HG02763 (cell line): ENCODE measurements around the gene RBM45.

ENCODE experiments used
- ATAC-seq: cut with Tn5 transposase; IDR thresholded peaks from one replicate; pipeline ENCODE4 v1.9.1; 2021; ENCODE audit warnings: mild to moderate bottlenecking, moderate library complexity; ENCODE audit not compliant: unreplicated experiment

Gene RBM45

GRCh38 chr2:178157574-178157973 is 45.3 kb downstream of the RBM45 start:
- no peak for ATAC-seq

- ATAC-seq = no peak
These were observed 47.7 kb downstream of the RBM45 start for GRCh38 chr2:178159966-178160365.

GRCh38 chr2:178160601-178161000 is 48.4 kb downstream of the RBM45 start:
- ATAC-seq = no peak

GRCh38 chr2:178163395-178163794 is 51.2 kb downstream of the RBM45 start:
- ATAC-seq = no peak

- ATAC-seq = no peak
These were observed 51.7 kb downstream of the RBM45 start for GRCh38 chr2:178163911-178164310.

- no peak for ATAC-seq
These were observed 61.4 kb downstream of the RBM45 start for GRCh38 chr2:178173657-178174056.

GRCh38 chr2:178177066-178177679 is 64.9 kb downstream of the RBM45 start:
- ATAC-seq = no peak
